ENCODE measurements around the gene OR4N2.
"Not testable (repeated sequence)": the region's sequence is repeated elsewhere in the genome, so short reads cannot be mapped to it uniquely, and the experiment has no call there.

- TF ChIP-seq REST (IDR thresholded peaks at IDR 0.05; ENCODE audit: insufficient read depth in 1 of 2, low read depth in 2 of 2, low read length in 1 of 2); CTCF (IDR thresholded peaks at IDR 0.05); POLR2AphosphoS5 (IDR thresholded peaks at IDR 0.05; ENCODE audit: low read depth, low read length): not testable (repeated sequence)
These were observed 9.8 kb downstream of the OR4N2 start for GRCh38 chr14:19813171-19813920.
